GM18861 (cell line): ENCODE measurements around the gene KLHL6.
"Not testable (repeated sequence)": the region's sequence is repeated elsewhere in the genome, so short reads cannot be mapped to it uniquely, and the experiment has no call there.

Source experiments
- ATAC-seq: cut with Tn5 transposase; IDR thresholded peaks from one replicate; pipeline ENCODE4 v1.9.1; 2021; ENCODE audit not compliant: unreplicated experiment

KLHL6 gene

GRCh38 chr3:183489455-183490210 is 65.9 kb downstream of the KLHL6 start:
- no peak for ATAC-seq

- no peak for ATAC-seq
Observed at GRCh38 chr3:183488343-183488742, 67.2 kb downstream of the KLHL6 start.

- ATAC-seq: no peak
Observed at GRCh38 chr3:183487896-183488295, 67.6 kb downstream of the KLHL6 start.

- ATAC-seq: no peak
Observed at GRCh38 chr3:183487016-183487415, 68.5 kb downstream of the KLHL6 start.

GRCh38 chr3:183486472-183486871 is 69.0 kb downstream of the KLHL6 start:
- no peak for ATAC-seq

GRCh38 chr3:183485585-183485984 is 69.9 kb downstream of the KLHL6 start:
- no peak for ATAC-seq

GRCh38 chr3:183485093-183485492 is 70.4 kb downstream of the KLHL6 start:
- ATAC-seq: no peak

GRCh38 chr3:183484431-183485075 is 71.0 kb downstream of the KLHL6 start:
- no peak for ATAC-seq

GRCh38 chr3:183481582-183481981 is 73.9 kb downstream of the KLHL6 start:
- no peak for ATAC-seq

GRCh38 chr3:183478501-183478900 is 77.0 kb downstream of the KLHL6 start:
- no peak for ATAC-seq

- no peak for ATAC-seq
Observed at GRCh38 chr3:183477801-183478456, 77.6 kb downstream of the KLHL6 start.

GRCh38 chr3:183475764-183476162 is 79.7 kb downstream of the KLHL6 start:
- not testable (repeated sequence) for ATAC-seq

- no peak for ATAC-seq
Observed at GRCh38 chr3:183475016-183475763, 80.3 kb downstream of the KLHL6 start.

GRCh38 chr3:183473969-183474368 is 81.5 kb downstream of the KLHL6 start:
- ATAC-seq: no peak

GRCh38 chr3:183472155-183472554 is 83.4 kb downstream of the KLHL6 start:
- ATAC-seq: no peak

GRCh38 chr3:183468424-183468823 is 87.1 kb downstream of the KLHL6 start:
- no peak for ATAC-seq

- no peak for ATAC-seq
Observed at GRCh38 chr3:183466575-183466974, 88.9 kb downstream of the KLHL6 start.

- ATAC-seq: not testable (repeated sequence)
Observed at GRCh38 chr3:183465710-183466109, 89.8 kb downstream of the KLHL6 start.

- ATAC-seq: no peak
Observed at GRCh38 chr3:183464480-183464879, 91.0 kb downstream of the KLHL6 start.

- no peak for ATAC-seq
Observed at GRCh38 chr3:183460081-183461055, 95.1 kb downstream of the KLHL6 start.
